ENCODE measurements around the gene NSD2.

GRCh38 chr4:1978741-1979476, 107.7 kb downstream of the NSD2 start:
- TF ChIP-seq CTCF (conservative IDR thresholded peaks at IDR 0.05; ENCODE audit: low read depth, low read length) (no peak), EZH2 (IDR thresholded peaks at IDR 0.05; ENCODE audit: low read length, unreplicated experiment) (no peak)
